Measurements from ENCODE around the gene NTM.

Gene NTM

DNA sequence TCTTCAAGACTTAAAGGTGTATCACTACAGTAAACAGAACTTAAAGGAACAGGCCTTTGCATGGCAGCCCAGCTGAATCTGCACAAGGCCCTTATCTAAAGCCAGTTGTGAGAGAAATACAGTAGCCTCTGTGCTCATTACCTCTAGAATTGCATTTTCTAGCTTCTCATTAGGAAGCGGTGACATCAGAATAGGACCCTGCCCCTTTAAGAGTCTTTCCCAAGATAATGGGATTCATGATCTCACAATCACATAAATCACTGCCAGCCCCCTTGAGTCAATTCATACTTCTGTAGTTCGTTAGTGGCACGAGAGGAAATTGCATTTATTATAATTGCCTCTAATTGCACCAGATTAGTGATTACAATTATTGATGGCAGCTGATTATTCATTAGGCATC is 170.3 kb downstream of the NTM start:
- no peaks in the 10 kb centered on the region for H3K4me1 ChIP-seq (ENCODE audit: control insufficient read depth, low read length)

DNA sequence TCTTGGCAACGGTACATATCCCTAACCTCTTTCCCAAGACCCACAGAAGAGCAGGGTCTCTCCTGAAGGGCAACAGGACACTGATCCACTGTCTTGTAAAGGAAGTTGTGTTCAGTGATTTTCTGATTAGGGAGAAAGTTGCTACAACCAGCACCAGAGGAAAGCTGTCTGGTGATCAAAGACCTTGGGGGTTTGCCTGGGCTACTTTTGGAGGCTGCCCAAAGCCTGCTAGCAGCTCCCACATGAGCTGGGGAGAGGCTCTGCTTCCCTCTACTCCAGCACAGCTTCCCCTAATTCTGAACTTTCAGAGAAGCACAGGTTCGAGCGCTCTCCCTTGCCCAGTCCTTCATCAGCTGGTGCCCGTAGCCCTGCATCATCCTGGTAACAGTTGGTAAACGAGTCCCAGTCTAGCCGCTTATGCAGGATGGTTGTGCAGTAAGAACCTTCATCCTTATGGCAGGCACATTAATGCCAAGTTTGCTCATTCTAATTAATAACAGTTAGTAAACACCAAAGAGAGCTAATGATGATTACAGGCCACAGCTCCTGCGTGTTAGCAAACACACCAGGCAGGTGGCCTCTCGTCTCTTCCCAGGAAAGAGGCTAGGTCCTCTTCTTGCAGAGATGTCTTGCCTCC is 173.1 kb downstream of the NTM start:
- no peak overlapping the region for H3K4me3 ChIP-seq (ENCODE audit: low read length)
- no peak overlapping the region for H3K27ac ChIP-seq (ENCODE audit: low read depth, low read length)
- H3F3A ChIP-seq (ENCODE audit: control insufficient read depth, insufficient read depth) = no peaks in the 10 kb centered on the region
- H3K79me2 ChIP-seq (ENCODE audit: control insufficient read depth, low read length) = no peaks in the 10 kb centered on the region
- H3K9me3 ChIP-seq (ENCODE audit: control insufficient read depth, insufficient read depth, low read length) = no peaks in the 10 kb centered on the region
- H3K9me2 ChIP-seq (replicated peaks; ENCODE audit: control insufficient read depth, low read length) = no peaks in the 10 kb centered on the region
- no peaks in the 10 kb centered on the region for H3K27me3 ChIP-seq (ENCODE audit: control insufficient read depth, low read length)
- TF ChIP-seq, protein P1, sequence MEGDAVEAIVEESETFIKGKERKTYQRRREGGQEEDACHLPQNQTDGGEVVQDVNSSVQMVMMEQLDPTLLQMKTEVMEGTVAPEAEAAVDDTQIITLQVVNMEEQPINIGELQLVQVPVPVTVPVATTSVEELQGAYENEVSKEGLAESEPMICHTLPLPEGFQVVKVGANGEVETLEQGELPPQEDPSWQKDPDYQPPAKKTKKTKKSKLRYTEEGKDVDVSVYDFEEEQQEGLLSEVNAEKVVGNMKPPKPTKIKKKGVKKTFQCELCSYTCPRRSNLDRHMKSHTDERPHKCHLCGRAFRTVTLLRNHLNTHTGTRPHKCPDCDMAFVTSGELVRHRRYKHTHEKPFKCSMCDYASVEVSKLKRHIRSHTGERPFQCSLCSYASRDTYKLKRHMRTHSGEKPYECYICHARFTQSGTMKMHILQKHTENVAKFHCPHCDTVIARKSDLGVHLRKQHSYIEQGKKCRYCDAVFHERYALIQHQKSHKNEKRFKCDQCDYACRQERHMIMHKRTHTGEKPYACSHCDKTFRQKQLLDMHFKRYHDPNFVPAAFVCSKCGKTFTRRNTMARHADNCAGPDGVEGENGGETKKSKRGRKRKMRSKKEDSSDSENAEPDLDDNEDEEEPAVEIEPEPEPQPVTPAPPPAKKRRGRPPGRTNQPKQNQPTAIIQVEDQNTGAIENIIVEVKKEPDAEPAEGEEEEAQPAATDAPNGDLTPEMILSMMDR (IDR thresholded peaks at IDR 0.05; ENCODE audit: low read depth, low read length, poor library complexity, severe bottlenecking) = no peak
- no peak for TF ChIP-seq EZH2phosphoT487 (IDR thresholded peaks at IDR 0.05; ENCODE audit: borderline replicate concordance, low read length)
- H3K36me3 ChIP-seq (ENCODE audit: control insufficient read depth, low read length) = no peaks in the 10 kb centered on the region
- H3K4me1 ChIP-seq (ENCODE audit: control insufficient read depth, low read length) = no peaks in the 10 kb centered on the region
- no peak overlapping the region for H3K4me2 ChIP-seq (ENCODE audit: low read length)
- H4K20me1 ChIP-seq (ENCODE audit: control insufficient read depth, insufficient read depth, low read depth, low read length) = no peaks in the 10 kb centered on the region

More for the DNA sequence above, 170.3 kb downstream of the NTM start:
- Histone ChIP-seq H3K79me2 (ENCODE audit: control insufficient read depth, low read length) (no peaks in the 10 kb centered on the region), H3K27me3 (ENCODE audit: control insufficient read depth, low read length) (no peaks in the 10 kb centered on the region), H3K4me2 (ENCODE audit: low read length) (no peak overlapping the region), H3K9me2 (replicated peaks; ENCODE audit: control insufficient read depth, low read length) (no peaks in the 10 kb centered on the region), H3K36me3 (ENCODE audit: control insufficient read depth, low read length) (no peaks in the 10 kb centered on the region), H3F3A (ENCODE audit: control insufficient read depth, insufficient read depth) (no peaks in the 10 kb centered on the region), H3K9me3 (ENCODE audit: control insufficient read depth, insufficient read depth, low read length) (no peaks in the 10 kb centered on the region), H3K4me3 (ENCODE audit: low read length) (no peak overlapping the region), H3K27ac (ENCODE audit: low read depth, low read length) (no peak overlapping the region), H4K20me1 (ENCODE audit: control insufficient read depth, insufficient read depth, low read depth, low read length) (no peaks in the 10 kb centered on the region)
- TF ChIP-seq, protein P1 (IDR thresholded peaks at IDR 0.05; ENCODE audit: low read depth, low read length, poor library complexity, severe bottlenecking) = no peak
- TF ChIP-seq EZH2phosphoT487 (IDR thresholded peaks at IDR 0.05; ENCODE audit: borderline replicate concordance, low read length) = no peak

DNA sequence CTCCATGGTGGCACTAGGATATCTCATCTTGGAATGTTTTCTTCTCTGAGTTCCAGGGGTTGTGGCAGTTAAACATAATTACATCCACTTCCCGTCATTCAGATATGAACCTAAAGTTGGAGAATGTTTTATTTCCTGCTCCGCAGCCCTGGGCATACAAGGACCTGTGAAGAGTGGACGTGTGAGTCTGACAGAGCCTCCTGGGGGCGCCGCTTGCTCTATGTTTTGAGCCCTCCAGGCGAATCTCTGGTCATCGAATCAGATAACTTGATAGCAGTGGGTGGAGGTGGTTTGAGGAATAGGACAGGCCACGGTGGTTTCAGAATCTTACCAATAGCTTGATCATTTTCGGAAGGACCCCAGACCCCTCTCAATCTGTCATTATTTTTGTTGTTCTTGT is 174.2 kb downstream of the NTM start:
- Histone ChIP-seq H3K27me3 (ENCODE audit: control insufficient read depth, low read length) (no peaks in the 10 kb centered on the region), H3K4me1 (ENCODE audit: control insufficient read depth, low read length) (no peaks in the 10 kb centered on the region), H3K36me3 (ENCODE audit: control insufficient read depth, low read length) (no peaks in the 10 kb centered on the region), H3K27ac (ENCODE audit: low read depth, low read length) (no peak overlapping the region), H3K4me3 (ENCODE audit: low read length) (no peak overlapping the region), H3K9me3 (ENCODE audit: control insufficient read depth, insufficient read depth, low read length) (no peaks in the 10 kb centered on the region), H3F3A (ENCODE audit: control insufficient read depth, insufficient read depth) (no peaks in the 10 kb centered on the region), H3K9me2 (replicated peaks; ENCODE audit: control insufficient read depth, low read length) (no peaks in the 10 kb centered on the region), H4K20me1 (ENCODE audit: control insufficient read depth, insufficient read depth, low read depth, low read length) (no peaks in the 10 kb centered on the region), H3K4me2 (ENCODE audit: low read length) (no peak overlapping the region), H3K79me2 (ENCODE audit: control insufficient read depth, low read length) (no peaks in the 10 kb centered on the region)
- TF ChIP-seq, protein P1 (IDR thresholded peaks at IDR 0.05; ENCODE audit: low read depth, low read length, poor library complexity, severe bottlenecking) = no peak
- no peak for TF ChIP-seq EZH2phosphoT487 (IDR thresholded peaks at IDR 0.05; ENCODE audit: borderline replicate concordance, low read length)
